GM12875 (cell line): Measurements from ENCODE around the gene NNT.
"Not testable (repeated sequence)": the region's sequence is repeated elsewhere in the genome, so short reads cannot be mapped to it uniquely, and the experiment has no call there.

Experiments used
- H3K4me3 ChIP-seq: one replicate; pipeline ENCODE4 v1.5.1; 2011; ENCODE audit warnings: low read depth, low read length, control low read depth
- CTCF ChIP-seq: IDR thresholded peaks from 2 replicates; pipeline ENCODE4 v1.5.1; 2011; ENCODE audit warnings: low read depth, mild to moderate bottlenecking, control low read depth, inconsistent platforms, low read length, moderate library complexity, borderline replicate concordance; ENCODE audit not compliant: insufficient read depth

NNT gene

GRCh38 chr5:43664501-43665040 is 61.6 kb downstream of the NNT start:
- H3K4me3 ChIP-seq = no peak overlapping the region
- no peak for TF ChIP-seq CTCF

- H3K4me3 ChIP-seq = not testable (repeated sequence)
Measured at GRCh38 chr5:43665749-43666148, 62.8 kb downstream of the NNT start.

- H3K4me3 ChIP-seq = not testable (repeated sequence)
Measured at GRCh38 chr5:43666728-43667127, 63.7 kb downstream of the NNT start.

GRCh38 chr5:43667379-43667778 is 64.4 kb downstream of the NNT start:
- H3K4me3 ChIP-seq = not testable (repeated sequence)

GRCh38 chr5:43674536-43674935 is 71.6 kb downstream of the NNT start:
- H3K4me3 ChIP-seq = no peak overlapping the region
- no peak for TF ChIP-seq CTCF

- H3K4me3 ChIP-seq = no peak overlapping the region
Measured at GRCh38 chr5:43675357-43675756, 72.4 kb downstream of the NNT start.

GRCh38 chr5:43676083-43676840 is 73.3 kb downstream of the NNT start:
- TF ChIP-seq CTCF = no peak
- no peak overlapping the region for H3K4me3 ChIP-seq

More at GRCh38 chr5:43675357-43675756, 72.4 kb downstream of the NNT start:
- TF ChIP-seq CTCF = no peak

GRCh38 chr5:43677253-43677652 is 74.3 kb downstream of the NNT start:
- H3K4me3 ChIP-seq = no peak overlapping the region
- no peak for TF ChIP-seq CTCF

- no peak overlapping the region for H3K4me3 ChIP-seq
- TF ChIP-seq CTCF = no peak
Measured at GRCh38 chr5:43679214-43679613, 76.2 kb downstream of the NNT start.
